GM19351 (cell line): ENCODE results near the gene NCAPD2.
A peak's percentile ranks its signal among the peaks of the same experiment; 100 is the strongest.
"Not testable (repeated sequence)": the region's sequence is repeated elsewhere in the genome, so short reads cannot be mapped to it uniquely, and the experiment has no call there.

ENCODE experiments used
- ATAC-seq: cut with Tn5 transposase; IDR thresholded peaks from one replicate; pipeline ENCODE4 v1.9.1; 2021; ENCODE audit warnings: mild to moderate bottlenecking, moderate library complexity; ENCODE audit not compliant: unreplicated experiment

NCAPD2 gene

GRCh38 chr12:6462234-6462995 lies 31.5 kb upstream of the NCAPD2 start:
- no peak for ATAC-seq

GRCh38 chr12:6463216-6463615 lies 30.7 kb upstream of the NCAPD2 start:
- no peak for ATAC-seq

- no peak for ATAC-seq
These were observed 30.0 kb upstream of the NCAPD2 start for GRCh38 chr12:6463858-6464257.

- ATAC-seq, result no peak
These were observed 29.4 kb upstream of the NCAPD2 start for GRCh38 chr12:6464531-6464930.

- ATAC-seq, result no peak
These were observed 28.3 kb upstream of the NCAPD2 start for GRCh38 chr12:6465467-6466183.

- no peak for ATAC-seq
These were observed 27.7 kb upstream of the NCAPD2 start for GRCh38 chr12:6466184-6466573.

- ATAC-seq, result not testable (repeated sequence)
These were observed 27.2 kb upstream of the NCAPD2 start for GRCh38 chr12:6466751-6467150.

- not testable (repeated sequence) for ATAC-seq
These were observed 26.2 kb upstream of the NCAPD2 start for GRCh38 chr12:6467571-6468282.

GRCh38 chr12:6468283-6468575 lies 25.7 kb upstream of the NCAPD2 start:
- ATAC-seq, result no peak

GRCh38 chr12:6469092-6469491 lies 24.8 kb upstream of the NCAPD2 start:
- ATAC-seq, result no peak

GRCh38 chr12:6469609-6470374 lies 24.1 kb upstream of the NCAPD2 start:
- ATAC-seq, result no peak

- peak; percentile 88 for ATAC-seq
These were observed 23.3 kb upstream of the NCAPD2 start, which contains the start of gene VAMP1 for GRCh38 chr12:6470375-6471163. Gene VAMP1, minus strand, starts transcription at chr12:6470677. Its CDS starts 146 bp downstream, at chr12:6470531.

- no peak for ATAC-seq
These were observed 21.9 kb upstream of the NCAPD2 start for GRCh38 chr12:6471989-6472360.

GRCh38 chr12:6472491-6472890 lies 21.4 kb upstream of the NCAPD2 start:
- no peak for ATAC-seq

GRCh38 chr12:6475233-6475975 lies 18.5 kb upstream of the NCAPD2 start:
- ATAC-seq, result not testable (repeated sequence)

GRCh38 chr12:6476489-6476888 lies 17.4 kb upstream of the NCAPD2 start:
- no peak for ATAC-seq

GRCh38 chr12:6477601-6478377 lies 16.1 kb upstream of the NCAPD2 start:
- ATAC-seq, result not testable (repeated sequence)

- no peak for ATAC-seq
These were observed 15.5 kb upstream of the NCAPD2 start for GRCh38 chr12:6478416-6478815.

- ATAC-seq, result no peak
These were observed 5.7 kb upstream of the NCAPD2 start for GRCh38 chr12:6488240-6488639.
